ENCODE data around the gene MAPK10.
"Not testable (repeated sequence)": the region's sequence is repeated elsewhere in the genome, so short reads cannot be mapped to it uniquely, and the experiment has no call there.

The MAPK10 gene

GRCh38 chr4:86221002-86221401 is 138.9 kb downstream of the MAPK10 start:
- DNase-seq (ENCODE audit: extremely low spot score, insufficient read length, low read depth) (no peak), FAIRE-seq (no peak)

DNA sequence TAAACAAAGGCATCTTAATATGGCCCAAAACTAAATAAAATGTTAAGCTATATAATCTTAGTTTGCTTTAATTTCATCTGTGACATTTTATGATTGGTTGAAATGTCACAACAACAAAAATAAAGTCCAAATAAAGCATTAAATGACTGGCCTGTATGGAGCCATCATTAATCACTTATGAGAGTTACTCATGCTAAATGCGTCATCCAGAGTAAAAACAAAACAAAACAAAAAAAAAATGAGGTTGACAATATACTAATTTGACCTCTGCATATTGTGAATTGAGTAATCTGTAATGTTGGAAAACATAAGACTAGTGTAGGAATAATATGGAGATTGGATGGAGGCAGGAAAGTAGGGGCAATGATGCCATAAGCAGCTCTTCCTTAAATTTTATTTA is 139.7 kb downstream of the MAPK10 start:
- DNase-seq (ENCODE audit: extremely low spot score, insufficient read length, low read depth) (no peak), FAIRE-seq (no peak)

- DNase-seq (ENCODE audit: extremely low spot score, insufficient read length, low read depth) (no peak), FAIRE-seq (no peak)
Observed at GRCh38 chr4:86218746-86219473, 140.9 kb downstream of the MAPK10 start.

- DNase-seq (ENCODE audit: extremely low spot score, insufficient read length, low read depth) (no peak), FAIRE-seq (no peak)
Observed at GRCh38 chr4:86203176-86203575, 156.7 kb downstream of the MAPK10 start.

GRCh38 chr4:86185659-86186058 is 174.2 kb downstream of the MAPK10 start:
- FAIRE-seq: no peak
- DNase-seq (ENCODE audit: extremely low spot score, insufficient read length, low read depth): no peak

- no peak for DNase-seq (ENCODE audit: extremely low spot score, insufficient read length, low read depth)
- no peak for FAIRE-seq
Observed at GRCh38 chr4:86184901-86185285, 175.0 kb downstream of the MAPK10 start.

DNA sequence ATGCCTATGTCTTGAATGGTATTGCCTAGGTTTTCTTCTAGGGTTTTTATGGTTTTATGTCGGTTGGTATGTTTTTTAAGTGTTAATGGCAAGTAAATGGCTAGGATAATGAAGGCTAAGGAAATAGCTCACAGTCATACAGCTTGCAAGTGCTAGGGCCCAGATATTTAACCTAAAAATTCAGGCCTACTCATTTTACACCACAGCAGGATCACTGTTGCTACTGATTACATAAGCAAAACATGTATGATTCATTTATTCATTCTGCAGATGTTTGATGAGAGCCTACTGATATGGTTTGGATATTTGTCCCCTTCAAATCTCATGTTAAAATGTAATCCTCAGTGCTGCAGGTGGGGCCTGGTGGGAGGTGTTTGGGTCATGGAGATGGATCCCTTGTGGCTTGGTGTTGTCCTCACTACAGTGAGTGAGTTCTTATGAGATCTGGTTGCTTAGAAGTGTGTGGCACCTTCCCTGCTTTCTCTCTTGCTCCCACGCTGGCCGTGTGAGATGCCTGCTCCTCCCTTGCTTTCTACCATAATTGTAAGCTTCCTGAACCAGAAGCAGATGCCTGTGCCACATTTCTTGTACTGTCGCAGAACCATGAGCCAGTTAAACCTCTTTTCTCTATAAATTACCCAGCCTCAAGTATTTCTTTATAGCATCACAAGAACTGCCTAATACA is 175.5 kb downstream of the MAPK10 start:
- DNase-seq (ENCODE audit: extremely low spot score, insufficient read length, low read depth) (no peak), FAIRE-seq (no peak)

- DNase-seq (ENCODE audit: extremely low spot score, insufficient read length, low read depth) (no peak), FAIRE-seq (no peak)
Observed at GRCh38 chr4:86181585-86181984, 178.3 kb downstream of the MAPK10 start.

- FAIRE-seq (no peak), DNase-seq (ENCODE audit: extremely low spot score, insufficient read length, low read depth) (no peak)
Observed at GRCh38 chr4:86178211-86178610, 181.6 kb downstream of the MAPK10 start.

GRCh38 chr4:86174506-86174905 is 185.3 kb downstream of the MAPK10 start:
- DNase-seq (ENCODE audit: extremely low spot score, insufficient read length, low read depth): no peak
- FAIRE-seq: no peak

GRCh38 chr4:86168335-86168734 is 191.5 kb downstream of the MAPK10 start:
- not testable (repeated sequence) for FAIRE-seq; DNase-seq (ENCODE audit: extremely low spot score, insufficient read length, low read depth)

- no peak for DNase-seq (ENCODE audit: extremely low spot score, insufficient read length, low read depth)
- FAIRE-seq: no peak
Observed at GRCh38 chr4:86160426-86160825, 199.4 kb downstream of the MAPK10 start.

GRCh38 chr4:86159216-86159615 is 200.6 kb downstream of the MAPK10 start:
- FAIRE-seq: no peak
- no peak for DNase-seq (ENCODE audit: extremely low spot score, insufficient read length, low read depth)

- no peak for FAIRE-seq
- no peak for DNase-seq (ENCODE audit: extremely low spot score, insufficient read length, low read depth)
Observed at GRCh38 chr4:86156531-86156930, 203.3 kb downstream of the MAPK10 start.

- no peak for FAIRE-seq
- no peak for DNase-seq (ENCODE audit: extremely low spot score, insufficient read length, low read depth)
Observed at GRCh38 chr4:86155766-86156165, 204.1 kb downstream of the MAPK10 start.

GRCh38 chr4:86152454-86152853 is 207.4 kb downstream of the MAPK10 start:
- DNase-seq (ENCODE audit: extremely low spot score, insufficient read length, low read depth): no peak
- FAIRE-seq: no peak

- FAIRE-seq (no peak), DNase-seq (ENCODE audit: extremely low spot score, insufficient read length, low read depth) (no peak)
Observed at GRCh38 chr4:86151196-86151595, 208.7 kb downstream of the MAPK10 start.

DNA sequence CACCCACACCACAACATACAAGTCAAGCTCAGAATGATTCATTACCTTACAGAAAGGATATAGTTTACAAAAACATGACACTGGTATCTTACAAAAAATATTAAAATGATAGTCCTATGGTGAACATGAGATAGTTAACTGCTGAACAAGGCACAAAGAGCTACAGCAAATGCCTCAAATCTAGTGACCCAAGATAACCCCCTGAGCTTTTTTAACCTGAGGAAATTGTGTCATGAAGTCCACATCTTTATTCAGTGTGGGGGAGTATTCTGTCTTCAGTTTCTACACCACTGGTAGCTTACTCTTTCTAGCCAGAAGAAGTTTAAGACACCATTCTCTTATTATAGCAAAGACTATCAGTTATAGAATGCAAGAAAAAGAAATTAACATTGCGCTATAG is 218.7 kb downstream of the MAPK10 start:
- FAIRE-seq (no peak), DNase-seq (ENCODE audit: extremely low spot score, insufficient read length, low read depth) (no peak)

DNA sequence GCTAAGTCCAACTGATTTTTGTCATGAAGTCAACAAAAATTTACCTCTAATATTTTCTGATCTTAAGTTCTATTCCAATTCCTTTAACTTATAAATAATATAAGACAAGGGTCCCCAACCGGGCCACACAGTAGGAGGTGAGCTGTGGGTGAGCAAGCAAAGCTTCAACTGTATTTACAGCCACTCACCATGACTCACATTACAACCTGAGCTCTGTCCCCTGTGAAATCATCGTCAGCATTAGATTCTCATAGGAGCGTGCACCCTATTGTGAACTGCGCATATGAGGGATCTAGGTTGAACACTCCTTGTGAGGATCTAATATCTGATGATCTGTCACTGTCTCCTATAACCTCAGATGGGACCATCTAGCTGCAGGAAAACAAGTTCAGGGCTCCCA is 227.4 kb downstream of the MAPK10 start:
- DNase-seq (ENCODE audit: extremely low spot score, insufficient read length, low read depth) (no peak), FAIRE-seq (no peak)

DNA sequence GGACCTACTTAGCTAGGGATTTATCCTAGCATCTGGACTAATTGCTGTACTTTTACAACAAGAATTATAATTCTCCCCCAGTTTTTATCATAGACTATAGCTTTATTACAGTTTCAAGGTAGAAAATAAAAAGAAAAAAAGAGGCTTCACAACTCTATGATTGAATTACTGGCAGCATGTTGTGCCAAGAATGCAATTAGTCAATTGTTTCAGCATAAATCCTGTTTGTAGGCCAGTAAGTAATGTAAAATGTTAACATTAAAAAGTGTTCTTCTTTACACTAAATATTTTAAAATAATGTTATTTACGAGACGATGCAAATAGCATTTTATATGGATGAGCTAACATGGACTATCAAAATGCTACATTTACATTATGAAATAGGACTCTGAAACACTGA is 228.4 kb downstream of the MAPK10 start:
- FAIRE-seq (no peak), DNase-seq (ENCODE audit: extremely low spot score, insufficient read length, low read depth) (no peak)

GRCh38 chr4:86130160-86130933 is 229.5 kb downstream of the MAPK10 start:
- DNase-seq (ENCODE audit: extremely low spot score, insufficient read length, low read depth) (no peak), FAIRE-seq (no peak)

Measured in GM18507 (cell line).